GM12891 (cell line): ENCODE results near the gene TAS2R16.
A peak's percentile ranks its signal among the peaks of the same experiment; 100 is the strongest.

Experiments
- DNase-seq: peaks from one replicate; pipeline ENCODE4 v3.0.0; 2011; ENCODE audit warnings: low spot score; ENCODE audit not compliant: insufficient read length
- FAIRE-seq: peaks from 2 replicates; lab custom pipeline; 2011; peaks lifted over from hg19 to GRCh38; lab: Jason Lieb, UNC
- PAX5 ChIP-seq: IDR thresholded peaks from 2 replicates; pipeline ENCODE4 v1.6.1; 2011; ENCODE audit warnings: low read length, moderate library complexity, mild to moderate bottlenecking; ENCODE audit not compliant: insufficient read depth, severe bottlenecking
- POLR2A ChIP-seq: IDR thresholded peaks from 2 replicates; pipeline ENCODE4 v1.6.1; 2011; ENCODE audit warnings: low read depth, low read length, control low read depth
- POLR2AphosphoS5 ChIP-seq: IDR thresholded peaks from 2 replicates; pipeline ENCODE4 v1.6.1; 2011; ENCODE audit warnings: low read depth, low read length, control low read depth
- POU2F2 ChIP-seq: IDR thresholded peaks from 2 replicates; pipeline ENCODE4 v1.6.1; 2011; ENCODE audit warnings: low read depth, mild to moderate bottlenecking, control low read depth, low read length, moderate library complexity
- SPI1 ChIP-seq: IDR thresholded peaks from 2 replicates; pipeline ENCODE4 v1.6.1; 2011; ENCODE audit warnings: low read depth, low read length, control low read depth
- TAF1 ChIP-seq: IDR thresholded peaks from 2 replicates; pipeline ENCODE4 v1.6.1; 2011; ENCODE audit warnings: low read depth, low read length, control low read depth

Gene TAS2R16

DNA sequence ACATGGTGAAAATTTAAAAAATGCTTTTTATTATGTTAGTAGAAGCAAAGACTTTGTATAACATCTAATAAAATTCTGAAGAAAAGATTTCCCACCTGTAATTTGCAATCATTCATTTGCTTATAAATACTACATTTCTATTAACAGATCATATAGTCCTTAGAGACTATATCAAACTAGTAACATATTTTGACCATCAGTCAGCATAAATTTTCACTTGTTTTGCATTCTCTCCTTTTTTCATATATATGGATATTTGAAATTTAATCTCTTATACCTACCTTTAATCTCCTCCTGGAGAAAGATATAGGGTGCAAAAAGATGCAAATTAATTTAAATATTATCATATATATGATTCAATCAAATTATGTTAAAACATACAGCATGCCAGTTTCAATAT is 16.9 kb upstream of the TAS2R16 start:
- DNase-seq (no peak), FAIRE-seq (no peak)
- TF ChIP-seq POLR2A: no peak
- no peak for TF ChIP-seq PAX5
- TF ChIP-seq POU2F2: no peak
- no peak for TF ChIP-seq POLR2AphosphoS5
- TF ChIP-seq SPI1: no peak
- no peak for TF ChIP-seq TAF1

DNA sequence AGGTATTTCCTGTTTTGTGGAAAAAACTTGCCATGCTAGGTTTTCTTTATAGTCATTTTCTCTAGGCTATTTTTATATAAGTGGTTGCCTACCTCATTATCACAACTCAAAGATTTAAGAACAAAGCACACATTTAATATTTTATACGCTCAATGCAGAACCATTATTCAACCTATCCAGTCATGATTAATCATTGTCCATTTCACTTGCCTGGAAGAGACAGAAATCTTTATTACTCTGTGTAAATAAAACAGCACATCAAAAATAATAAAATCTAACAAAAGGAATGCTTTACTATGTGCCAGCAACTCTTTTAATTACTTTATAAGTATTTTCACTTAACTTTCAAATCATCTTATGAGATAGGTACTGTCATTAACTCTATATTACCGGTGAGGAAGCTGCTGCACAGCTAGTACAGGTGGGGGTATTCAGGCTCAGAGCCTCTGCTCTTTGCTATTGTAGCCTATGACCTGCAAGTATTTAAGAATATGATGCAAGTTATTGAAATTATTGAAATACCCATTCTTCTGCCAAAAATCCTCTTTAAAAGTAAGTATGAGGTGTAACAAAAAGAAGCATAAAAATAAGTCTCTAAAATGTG is 16.4 kb upstream of the TAS2R16 start:
- FAIRE-seq: no peak
- TF ChIP-seq TAF1 (no peak), POLR2AphosphoS5 (no peak), POLR2A (no peak), POU2F2 (no peak), SPI1 (no peak), PAX5 (no peak)
- DNase-seq: no peak

DNA sequence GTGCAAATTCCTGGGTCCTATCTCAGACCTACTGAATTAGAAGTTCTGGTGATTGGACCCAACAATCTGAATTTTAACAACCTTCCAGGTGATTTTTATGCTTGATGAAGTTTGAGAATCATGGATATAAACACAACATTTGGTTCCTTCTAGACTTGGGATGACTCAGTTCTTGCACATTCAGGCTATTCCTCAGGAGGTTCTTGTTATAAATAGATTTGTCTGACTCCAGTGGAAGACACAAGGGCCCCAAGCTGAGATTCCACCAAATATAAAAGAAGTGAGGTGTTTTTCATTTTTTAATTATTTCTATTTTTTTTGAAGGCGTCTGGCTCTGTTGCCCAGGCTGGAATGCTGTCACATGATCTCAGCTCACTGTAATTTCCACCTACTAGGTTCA is 9.4 kb upstream of the TAS2R16 start:
- DNase-seq: no peak
- no peak for FAIRE-seq
- TF ChIP-seq POU2F2: no peak
- TF ChIP-seq POLR2A: no peak
- TF ChIP-seq POLR2AphosphoS5: no peak
- no peak for TF ChIP-seq PAX5
- TF ChIP-seq TAF1: no peak
- no peak for TF ChIP-seq SPI1

DNA sequence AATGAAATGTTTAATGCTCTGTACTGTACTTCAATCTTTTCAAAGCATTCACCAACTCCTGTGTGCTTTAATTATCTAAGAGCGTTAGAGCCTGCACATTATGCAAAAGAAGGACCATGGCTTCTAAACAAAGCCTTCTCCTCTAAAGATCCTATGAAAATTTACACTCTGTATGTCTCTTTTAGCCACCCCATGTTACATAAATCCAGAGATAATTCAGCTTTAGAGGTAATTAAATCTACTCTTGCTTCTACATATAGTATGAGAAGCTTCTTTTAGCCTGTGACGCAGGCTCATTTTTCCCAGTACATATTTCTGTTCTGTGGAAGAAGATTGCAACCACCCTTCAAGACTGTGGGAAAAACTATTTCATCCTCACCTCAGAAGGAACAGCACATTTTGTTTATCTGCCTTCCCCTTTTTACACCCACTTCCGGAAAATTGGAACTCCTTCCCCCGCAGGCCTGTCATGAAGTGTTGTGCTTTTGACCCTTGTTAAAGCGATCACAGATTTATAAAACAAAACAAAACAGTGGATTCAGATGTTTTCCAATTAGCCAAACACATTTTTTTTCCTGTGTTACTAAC is 8.1 kb upstream of the TAS2R16 start:
- FAIRE-seq (no peak), DNase-seq (no peak)
- TF ChIP-seq POLR2AphosphoS5 (no peak), TAF1 (no peak), PAX5 (no peak), SPI1 (peak; percentile 49; the same call in 1 of the 2 replicates)

DNA sequence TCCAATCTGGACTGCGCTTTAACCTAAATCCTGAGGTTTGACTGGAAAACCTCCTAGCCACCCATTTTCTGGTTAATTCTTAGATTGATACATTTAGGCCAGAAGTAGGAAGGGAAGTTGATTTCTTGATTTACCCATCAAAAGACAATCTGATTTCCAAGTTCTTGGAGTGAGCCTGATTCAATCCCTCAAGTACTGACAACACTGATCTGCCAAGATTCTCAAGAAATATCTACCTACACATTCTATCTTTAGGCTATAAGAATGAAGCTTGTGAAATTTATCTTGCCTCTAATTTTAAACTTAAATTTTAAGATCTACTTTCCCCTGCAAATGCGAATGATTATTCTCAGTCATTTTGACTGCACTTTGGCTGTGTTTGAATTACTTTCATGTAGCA is 5.9 kb downstream of the TAS2R16 start:
- no peak for TF ChIP-seq POLR2A
- no peak for TF ChIP-seq PAX5
- no peak for TF ChIP-seq SPI1
- no peak for TF ChIP-seq POLR2AphosphoS5
- TF ChIP-seq POU2F2: no peak
- TF ChIP-seq TAF1: no peak
- FAIRE-seq: no peak
- DNase-seq: no peak

DNA sequence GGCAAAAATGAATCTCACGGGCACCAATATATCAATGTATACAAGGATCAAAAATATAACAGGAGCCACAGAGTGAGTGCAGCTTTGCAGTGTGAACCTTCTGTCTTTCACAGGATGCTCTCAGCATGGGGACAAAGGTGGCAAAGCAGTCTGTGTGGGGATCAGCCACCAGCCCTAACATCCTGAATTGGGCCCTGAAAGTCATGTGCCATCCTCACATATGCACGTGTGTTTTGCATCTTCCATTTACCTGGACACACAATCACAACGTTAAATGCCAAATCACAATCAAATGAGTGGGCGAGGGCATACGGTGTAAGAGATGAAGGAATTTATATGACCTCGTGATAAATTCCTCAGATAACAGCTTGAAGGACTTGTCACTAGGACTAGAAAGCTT is 6.5 kb downstream of the TAS2R16 start:
- no peak for DNase-seq
- no peak for FAIRE-seq
- no peak for TF ChIP-seq POU2F2

DNA sequence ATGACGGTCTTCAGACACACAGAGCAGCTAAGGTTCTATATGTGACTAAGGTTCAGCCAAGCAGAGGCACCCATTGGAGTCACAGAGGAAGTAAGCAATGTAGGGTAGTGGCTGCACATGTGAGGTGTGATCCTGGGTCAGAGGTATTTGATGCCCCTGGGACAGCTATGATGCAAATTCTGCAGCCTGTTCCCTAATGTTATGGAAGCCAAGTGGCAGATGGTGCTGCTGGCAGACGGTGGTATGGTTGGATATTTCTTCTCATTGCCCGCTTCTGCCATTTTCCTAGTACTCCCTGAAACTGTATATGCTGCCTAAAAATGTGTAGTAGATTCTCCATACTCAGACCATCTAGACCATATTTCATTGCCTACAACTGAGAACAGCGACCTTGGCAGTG is 7.2 kb downstream of the TAS2R16 start:
- FAIRE-seq: no peak
- TF ChIP-seq POLR2AphosphoS5: no peak
- TF ChIP-seq POU2F2: no peak
- TF ChIP-seq PAX5: no peak
- TF ChIP-seq POLR2A: no peak
- TF ChIP-seq TAF1: no peak
- TF ChIP-seq SPI1: no peak
- no peak for DNase-seq

DNA sequence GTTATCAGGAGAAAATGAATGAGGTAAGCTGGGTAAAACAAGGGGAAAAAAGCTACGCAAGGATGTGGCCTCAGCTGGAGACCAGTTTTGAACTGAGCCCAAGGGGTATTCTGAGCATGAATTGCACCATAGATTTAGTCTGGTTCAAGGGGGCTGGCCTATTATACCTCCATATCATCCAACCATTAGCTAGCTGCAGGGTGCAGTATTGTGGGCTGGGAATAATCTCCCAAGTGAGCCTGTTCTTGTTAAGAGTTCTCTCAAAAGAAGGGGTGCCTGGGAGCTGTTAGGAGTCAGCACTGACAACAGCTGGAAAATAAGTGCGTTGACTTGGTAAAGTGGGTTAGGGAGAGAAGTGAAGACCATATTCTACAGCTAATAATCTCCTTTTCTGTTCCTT is 8.0 kb downstream of the TAS2R16 start:
- TF ChIP-seq POU2F2: no peak
- TF ChIP-seq PAX5: no peak
- no peak for TF ChIP-seq POLR2A
- no peak for TF ChIP-seq SPI1
- TF ChIP-seq POLR2AphosphoS5: no peak
- no peak for TF ChIP-seq TAF1
- no peak for FAIRE-seq

DNA sequence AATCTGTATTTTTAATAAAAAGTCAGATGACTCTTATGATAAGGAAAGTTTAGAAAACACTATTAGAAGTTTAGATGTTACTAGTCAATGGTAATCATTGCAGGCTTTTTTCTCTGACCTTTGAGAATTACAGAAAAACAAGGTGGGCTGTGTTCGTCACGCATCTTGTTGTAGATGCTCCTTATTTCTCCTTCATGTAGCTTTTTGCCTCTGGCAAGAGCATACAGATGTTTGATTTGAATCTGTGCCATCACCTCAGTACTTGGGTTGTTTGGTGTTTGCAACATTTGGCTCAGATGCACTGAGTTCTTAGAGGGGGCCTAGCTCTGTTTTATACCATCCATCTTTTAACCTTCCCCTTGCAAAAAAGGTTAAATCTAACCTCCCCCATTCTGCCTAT is 11.5 kb downstream of the TAS2R16 start:
- no peak for DNase-seq
- TF ChIP-seq SPI1 (no peak), POLR2AphosphoS5 (no peak), PAX5 (no peak), TAF1 (no peak), POU2F2 (no peak), POLR2A (no peak)
- FAIRE-seq: no peak

More for the DNA sequence above, 8.0 kb downstream of the TAS2R16 start:
- no peak for DNase-seq

DNA sequence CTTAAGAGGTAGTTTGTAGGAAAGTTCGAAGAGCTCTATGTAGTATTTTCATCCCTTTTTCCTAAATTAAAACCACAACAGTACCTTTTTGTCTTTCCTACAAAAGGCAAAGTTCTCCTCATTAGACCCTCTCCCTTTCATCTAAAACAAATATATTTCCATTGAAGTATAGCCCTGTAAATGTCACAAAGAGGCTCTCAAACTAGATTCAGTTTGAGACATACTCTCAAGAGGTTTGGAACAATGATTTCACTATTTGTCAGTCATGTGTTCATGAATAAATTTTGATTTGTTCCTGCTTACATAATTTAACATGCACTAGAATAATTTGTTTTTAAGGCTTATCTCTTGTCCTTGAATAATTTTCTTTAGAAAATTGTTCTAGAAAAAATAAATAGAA is 12.2 kb downstream of the TAS2R16 start:
- TF ChIP-seq SPI1 (no peak), POLR2A (no peak), PAX5 (no peak), TAF1 (no peak), POU2F2 (no peak), POLR2AphosphoS5 (no peak)
- FAIRE-seq (no peak), DNase-seq (no peak)
